GM21515 (cell line): ENCODE measurements around the gene CC2D1A.
A peak's percentile ranks its signal among the peaks of the same experiment; 100 is the strongest.

ENCODE experiments used
- ATAC-seq: cut with Tn5 transposase; IDR thresholded peaks from one replicate; pipeline ENCODE4 v1.9.1; 2021; ENCODE audit not compliant: unreplicated experiment

The CC2D1A gene

GRCh38 chr19:13876834-13877233, 29.2 kb upstream of the CC2D1A start, which contains the start of gene NANOS3:
Gene NANOS3 (plus strand): TSS chr19:13877134. CDS start chr19:13877249, 115 bp downstream.
- no peak for ATAC-seq

- no peak for ATAC-seq
Measured at GRCh38 chr19:13877303-13877702, 28.7 kb upstream of the CC2D1A start.

GRCh38 chr19:13880059-13881043, 25.6 kb upstream of the CC2D1A start:
- ATAC-seq = peak; percentile 69

- ATAC-seq = no peak
Measured at GRCh38 chr19:13881251-13881691, 24.7 kb upstream of the CC2D1A start.

GRCh38 chr19:13881692-13882418, 24.1 kb upstream of the CC2D1A start:
- ATAC-seq = no peak

- no peak for ATAC-seq
Measured at GRCh38 chr19:13882419-13882795, 23.6 kb upstream of the CC2D1A start.

- no peak for ATAC-seq
Measured at GRCh38 chr19:13882836-13883235, 23.2 kb upstream of the CC2D1A start.

GRCh38 chr19:13883516-13884064, 22.4 kb upstream of the CC2D1A start:
- no peak for ATAC-seq

- ATAC-seq = no peak
Measured at GRCh38 chr19:13884726-13885591, 21.0 kb upstream of the CC2D1A start.

- ATAC-seq = no peak
Measured at GRCh38 chr19:13885826-13886365, 20.1 kb upstream of the CC2D1A start.

- ATAC-seq = no peak
Measured at GRCh38 chr19:13887018-13887436, 19.0 kb upstream of the CC2D1A start.

- no peak for ATAC-seq
Measured at GRCh38 chr19:13887517-13887916, 18.5 kb upstream of the CC2D1A start.

GRCh38 chr19:13888281-13888680, 17.7 kb upstream of the CC2D1A start:
- no peak for ATAC-seq

- ATAC-seq = no peak
Measured at GRCh38 chr19:13890136-13890535, 15.9 kb upstream of the CC2D1A start.

GRCh38 chr19:13892870-13893269, 13.1 kb upstream of the CC2D1A start:
- ATAC-seq = no peak

- ATAC-seq = no peak
Measured at GRCh38 chr19:13894552-13894951, 11.4 kb upstream of the CC2D1A start.

GRCh38 chr19:13896227-13896626, 9.8 kb upstream of the CC2D1A start:
- ATAC-seq = no peak

GRCh38 chr19:13899393-13899792, 6.6 kb upstream of the CC2D1A start:
- ATAC-seq = no peak

GRCh38 chr19:13899912-13900584, 6.0 kb upstream of the CC2D1A start:
- no peak for ATAC-seq
